Activated effector memory CD4-positive, alpha-beta T cell treated with Interleukin-2 at 50 U/mL for 16 hours (primary cell): ENCODE data around the gene DLGAP1.

Experiments
- DNase-seq: peaks from one replicate; pipeline ENCODE4 v3.0.0-alpha.2; 2020

The DLGAP1 gene

DNA sequence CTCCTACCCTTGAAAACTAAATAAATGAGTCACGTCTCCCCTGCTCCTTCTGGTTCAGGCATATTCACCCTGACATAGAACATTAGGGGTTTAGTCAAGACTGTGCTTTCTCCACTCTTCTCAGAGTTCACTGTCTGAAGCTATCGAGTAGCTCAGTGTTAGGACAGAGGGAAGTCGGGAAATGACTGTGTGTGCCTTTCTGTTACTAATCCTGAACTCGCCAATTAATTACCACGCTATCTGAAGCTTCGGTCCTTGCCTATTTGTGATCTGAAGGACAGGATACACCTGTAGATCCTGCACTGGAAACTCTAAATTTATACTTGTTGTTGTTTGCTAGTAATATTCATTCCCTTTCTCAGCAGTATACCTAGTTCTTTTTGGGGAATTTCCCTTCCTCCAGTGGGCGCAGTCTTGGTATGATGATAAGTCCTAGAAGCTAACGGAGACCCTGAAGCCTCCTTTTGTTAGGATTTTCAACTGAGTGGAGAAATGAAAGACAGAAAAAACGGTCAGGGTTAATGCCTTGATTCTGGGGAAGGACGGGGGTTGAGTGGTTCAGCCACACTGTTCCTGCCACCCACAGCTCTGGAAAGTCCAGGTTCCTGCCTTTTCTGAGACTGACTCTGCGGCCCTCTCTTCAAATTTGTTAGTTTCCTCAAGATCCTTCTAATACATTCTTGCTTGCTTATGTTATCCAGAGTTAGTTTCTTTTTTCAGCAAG, 218.0 kb downstream of the DLGAP1 start:
- no peak for DNase-seq

DNA sequence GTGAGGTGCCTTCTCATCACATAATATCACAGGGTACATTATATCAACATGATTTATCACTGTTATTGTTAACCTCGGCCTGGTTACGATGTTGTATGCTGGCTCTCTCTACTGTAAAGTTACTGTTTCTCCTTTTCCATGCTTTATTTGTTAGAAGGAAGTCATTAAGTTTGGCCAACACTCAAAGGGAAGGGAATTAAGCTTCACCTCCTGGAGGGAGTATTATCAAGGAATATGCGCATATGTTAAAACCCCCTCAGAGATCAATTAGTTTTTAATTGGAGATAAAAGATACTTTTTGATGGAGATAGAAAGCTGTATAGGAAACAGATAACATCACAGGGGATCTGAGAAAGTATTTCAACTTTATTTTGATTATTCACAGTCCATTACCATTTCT, 221.6 kb downstream of the DLGAP1 start:
- DNase-seq: no peak

DNA sequence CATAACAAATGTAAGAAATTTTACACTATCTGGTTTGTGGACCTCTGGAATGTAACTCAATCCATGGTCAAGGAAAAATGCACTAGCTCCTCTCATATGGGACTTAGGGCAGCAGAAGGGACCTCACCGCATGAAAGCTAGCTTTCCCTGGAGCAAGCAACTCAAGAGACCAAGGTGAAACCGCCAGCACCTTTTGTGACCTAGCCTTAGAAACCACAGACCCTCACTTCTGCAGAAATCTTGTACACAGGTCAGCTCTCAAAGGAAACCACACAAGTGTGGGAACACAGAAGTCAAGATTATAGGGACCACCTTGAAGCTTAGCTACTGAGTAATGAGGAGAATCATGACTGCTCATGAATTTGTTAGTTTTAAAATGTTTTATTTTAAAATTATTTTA, 222.5 kb downstream of the DLGAP1 start:
- DNase-seq: no peak

DNA sequence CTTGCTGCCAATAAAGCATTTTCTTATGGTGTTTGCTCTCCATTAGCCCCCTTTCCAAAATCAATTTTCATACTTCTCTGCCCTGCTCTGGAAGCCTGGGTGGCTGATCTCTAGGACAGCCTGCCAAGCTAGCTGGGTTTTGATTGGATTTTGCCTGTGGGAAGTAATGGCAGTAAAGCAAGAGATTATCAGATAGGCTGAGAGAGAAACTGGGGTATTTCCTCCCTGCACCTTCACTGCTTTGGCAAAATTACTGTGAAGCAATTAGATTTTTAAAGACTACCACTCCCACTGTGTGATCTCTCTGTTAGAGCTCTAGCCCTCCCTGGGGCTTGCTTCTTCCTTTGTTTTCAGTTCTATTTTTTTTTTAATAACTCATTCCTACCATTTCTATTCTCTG, 223.8 kb downstream of the DLGAP1 start:
- DNase-seq: no peak

DNA sequence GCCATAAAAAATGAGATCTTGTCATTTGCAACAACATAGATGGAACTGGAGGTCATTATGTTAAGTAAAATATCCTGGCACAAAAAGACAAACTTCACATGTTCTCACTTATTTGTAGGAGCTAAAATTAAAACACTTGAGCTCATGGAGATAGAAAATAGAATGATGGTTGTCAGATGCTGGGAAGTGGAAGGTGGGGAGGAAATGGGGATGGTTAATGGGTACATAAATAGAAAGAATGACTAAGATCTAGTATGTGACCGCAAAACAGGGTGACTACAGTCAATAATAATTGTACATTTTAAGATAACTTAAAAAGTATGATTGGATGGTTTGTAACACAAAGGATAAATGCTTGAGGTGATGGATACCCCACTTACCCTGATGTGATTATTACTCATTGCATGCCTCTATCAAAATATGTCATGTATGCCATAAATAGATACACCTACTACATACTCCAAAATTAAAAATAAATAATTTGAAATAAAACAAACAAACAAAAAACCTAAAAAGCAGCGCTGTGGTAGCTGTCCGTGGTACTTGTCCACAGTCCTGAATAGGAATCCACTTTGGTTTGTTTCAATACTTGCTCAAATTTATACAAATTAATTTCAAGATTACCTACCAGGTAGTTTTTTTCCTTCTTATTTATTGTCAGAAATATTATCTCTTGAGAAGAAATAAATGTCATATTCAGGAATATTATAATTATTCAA, 224.5 kb downstream of the DLGAP1 start:
- DNase-seq: no peak

DNA sequence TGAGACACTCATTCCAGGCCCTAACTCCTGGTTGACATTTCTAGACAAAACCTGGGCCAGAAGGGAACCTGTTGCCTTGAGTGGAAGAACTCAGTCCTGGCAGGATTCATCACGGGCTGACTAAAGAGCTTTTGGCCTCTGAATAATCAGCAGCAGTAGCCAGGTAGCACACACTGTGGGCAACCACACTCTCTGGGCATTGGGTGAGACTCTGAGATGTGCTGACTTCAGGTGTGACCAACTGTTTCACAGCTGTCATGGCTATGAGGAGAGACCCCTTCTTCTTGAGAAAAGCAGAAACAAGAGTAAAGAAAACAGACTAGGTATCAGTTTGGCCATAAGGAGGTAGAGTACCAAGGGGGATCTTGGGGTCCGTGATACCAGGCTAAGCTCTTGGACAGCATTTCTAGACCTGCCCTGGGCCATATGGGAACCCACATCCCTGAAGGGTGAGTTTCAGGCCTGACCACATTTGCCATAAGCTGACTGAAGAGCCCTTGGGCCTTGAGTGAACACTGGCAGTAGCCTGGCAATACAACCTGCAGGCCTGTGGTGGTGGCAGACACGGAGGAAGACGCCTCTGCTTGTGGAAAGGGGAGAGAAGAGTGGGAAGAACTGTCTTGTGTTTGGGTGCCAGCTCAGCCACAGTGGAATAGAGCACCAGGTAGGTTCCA, 230.9 kb downstream of the DLGAP1 start:
- DNase-seq: no peak

DNA sequence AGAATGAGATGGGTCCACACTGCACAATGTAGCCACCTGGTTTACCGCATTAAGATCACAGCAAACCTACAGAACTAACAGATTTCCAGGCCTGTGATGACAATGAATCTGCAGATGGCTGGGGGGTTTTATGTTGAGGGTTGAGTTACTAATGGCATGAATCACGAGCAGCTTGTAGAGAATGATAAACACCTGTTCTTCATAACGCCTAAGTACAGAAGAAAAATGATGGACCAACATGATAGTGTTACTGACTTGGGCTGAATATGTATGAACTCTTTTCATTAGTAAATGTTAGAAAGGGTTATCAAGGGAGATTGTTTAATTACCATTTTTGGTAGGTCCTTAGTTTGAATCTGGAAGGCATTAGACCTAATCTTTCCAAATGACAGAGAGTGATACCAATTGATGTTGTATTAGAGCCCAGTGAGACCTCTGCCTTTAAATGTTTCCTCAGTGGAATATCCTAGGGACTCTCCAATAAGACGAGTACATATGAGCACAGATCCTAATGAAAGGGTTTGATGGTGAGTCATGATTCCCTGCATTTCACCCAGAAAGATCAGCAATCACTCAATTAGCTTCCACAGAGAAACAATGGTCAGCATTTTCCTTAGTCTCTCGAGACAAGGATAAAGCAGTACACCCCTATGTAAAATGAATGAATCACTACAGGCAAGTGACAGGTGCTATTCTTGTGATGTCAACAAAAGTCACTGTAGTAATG, 243.8 kb downstream of the DLGAP1 start:
- DNase-seq: no peak

DNA sequence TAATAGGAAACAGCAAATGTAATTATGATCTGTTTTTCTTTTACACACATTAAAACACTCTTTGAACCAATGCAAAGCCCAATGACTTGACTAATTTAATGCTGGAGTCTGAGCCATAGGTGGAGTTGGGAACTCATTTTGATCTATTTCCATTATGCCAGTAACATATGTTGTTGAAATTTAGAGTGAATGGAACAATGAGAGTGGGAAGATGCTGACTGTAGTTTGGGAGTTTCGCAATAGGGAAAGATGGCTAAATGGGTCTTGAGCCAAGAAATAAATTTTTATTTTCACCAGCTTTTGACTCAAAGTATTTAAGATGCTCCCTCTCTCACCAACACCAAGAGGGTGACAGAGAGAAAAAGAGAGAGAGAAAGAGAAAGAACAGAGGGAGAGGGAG, 246.7 kb downstream of the DLGAP1 start:
- DNase-seq: no peak

DNA sequence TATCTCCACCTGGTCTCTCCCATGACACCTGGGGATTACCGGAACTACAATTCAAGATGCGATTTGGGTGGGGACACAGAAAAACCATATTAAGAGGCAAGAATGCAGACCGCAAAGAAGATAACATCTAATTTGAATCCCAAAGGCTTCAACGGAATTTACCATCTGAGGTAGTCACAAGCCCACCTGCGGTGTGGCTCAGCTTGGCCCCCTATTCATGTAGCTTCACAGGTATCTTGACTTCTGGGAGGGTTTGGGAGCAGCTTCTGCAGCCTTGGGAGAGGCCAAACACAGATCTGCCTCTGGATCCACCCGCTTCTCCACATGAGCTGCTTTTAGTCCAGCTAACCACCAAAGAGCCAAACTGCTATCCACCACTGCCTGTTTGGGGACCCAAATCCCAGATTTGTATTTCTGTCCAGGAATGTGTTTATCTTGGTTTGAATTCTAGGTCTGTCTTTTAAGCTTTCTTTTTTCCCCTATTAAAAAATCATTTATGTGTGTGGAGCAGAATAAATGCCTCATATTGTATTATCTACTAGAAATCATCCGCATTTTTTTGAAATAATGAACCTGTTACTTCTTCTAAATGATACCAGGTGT, 247.6 kb downstream of the DLGAP1 start:
- no peak for DNase-seq

DNA sequence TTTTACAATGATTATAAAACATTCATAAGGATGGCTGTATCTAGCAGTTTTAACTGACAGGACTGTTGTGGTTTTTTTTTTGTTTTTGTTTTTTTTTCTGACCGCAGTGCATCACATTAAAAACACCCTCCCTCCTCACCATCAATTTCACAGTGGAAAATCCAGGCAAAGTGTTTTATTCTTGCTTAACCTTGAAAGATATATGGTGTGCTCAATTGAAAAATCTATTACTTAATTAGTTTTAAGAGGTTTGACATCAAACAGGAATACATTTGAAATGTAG, 250.7 kb downstream of the DLGAP1 start:
- DNase-seq: no peak

DNA sequence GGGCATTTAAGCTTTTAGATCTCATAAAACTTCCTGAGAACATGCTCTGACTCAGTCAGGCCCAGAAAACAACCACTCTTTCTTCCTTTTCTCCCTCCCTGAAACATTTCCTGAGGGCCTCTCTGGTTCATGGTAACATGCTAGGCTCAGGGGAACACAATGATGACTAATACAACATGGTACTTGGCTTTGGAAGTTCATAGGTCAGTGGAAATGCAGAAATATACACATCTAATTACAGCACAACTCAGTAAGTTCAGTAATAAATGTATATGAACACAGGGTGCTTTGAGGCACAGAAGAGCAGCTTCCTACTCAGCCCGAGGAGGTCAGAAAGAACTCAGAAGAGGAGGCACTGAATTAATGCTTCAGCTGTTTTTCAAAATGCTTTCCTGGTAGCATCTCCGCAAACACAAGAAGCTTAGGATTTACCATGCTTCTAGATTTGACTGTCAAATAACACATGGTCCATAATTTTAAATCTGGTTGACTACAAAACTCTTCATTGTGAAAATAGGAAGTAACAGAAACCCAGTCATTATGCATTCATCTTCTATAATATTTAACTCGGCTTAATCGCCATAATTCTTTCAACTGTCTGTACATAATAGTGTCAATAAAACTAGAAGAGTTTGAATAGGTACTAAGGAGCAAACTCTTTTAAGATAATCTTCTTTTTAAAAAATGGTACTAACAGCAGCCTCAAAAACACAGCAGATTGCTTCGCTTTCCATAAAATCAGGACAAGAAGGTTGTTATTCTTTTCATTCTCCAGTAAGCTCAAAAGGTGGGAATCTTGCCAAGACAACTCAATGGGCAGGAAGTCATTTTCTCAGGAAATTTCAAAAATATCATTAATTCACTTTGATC, 251.3 kb downstream of the DLGAP1 start:
- no peak for DNase-seq

DNA sequence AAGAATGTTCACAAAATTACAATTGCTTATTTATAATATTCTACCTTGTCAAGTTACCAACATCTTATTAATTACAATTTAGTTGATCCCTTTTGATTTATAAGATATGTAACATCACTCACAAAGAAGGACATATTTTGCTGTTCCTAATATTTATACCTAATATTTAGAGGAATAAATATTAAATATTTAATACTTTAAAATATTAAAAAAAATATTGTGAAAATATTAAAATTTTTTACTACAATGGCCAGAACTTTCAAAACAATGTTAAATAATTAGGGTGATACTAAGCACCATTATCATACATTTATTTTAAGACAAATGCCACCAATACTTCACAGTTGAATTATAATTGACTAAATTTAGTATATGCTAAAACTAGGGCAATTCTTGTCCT, 254.7 kb downstream of the DLGAP1 start:
- no peak for DNase-seq

DNA sequence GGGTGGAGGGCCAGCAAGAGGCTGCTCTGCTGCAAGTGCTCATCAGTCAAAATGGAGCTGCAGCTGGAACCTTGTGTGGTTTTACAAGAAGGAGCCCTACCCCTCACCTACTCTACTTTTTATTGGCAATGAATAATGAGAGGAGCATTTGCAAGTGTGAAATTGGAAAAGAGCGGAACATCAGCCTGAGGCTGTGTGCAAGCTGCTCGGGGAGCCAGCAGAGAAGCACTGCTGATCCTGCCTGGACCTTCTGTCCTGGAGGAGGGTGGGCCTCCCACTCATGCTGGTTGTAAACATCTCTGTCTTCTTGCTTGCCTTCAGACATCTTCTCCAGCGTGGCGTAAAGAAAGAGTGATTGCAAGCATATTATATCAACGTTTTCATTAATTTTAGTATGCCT, 256.2 kb downstream of the DLGAP1 start:
- DNase-seq: no peak

DNA sequence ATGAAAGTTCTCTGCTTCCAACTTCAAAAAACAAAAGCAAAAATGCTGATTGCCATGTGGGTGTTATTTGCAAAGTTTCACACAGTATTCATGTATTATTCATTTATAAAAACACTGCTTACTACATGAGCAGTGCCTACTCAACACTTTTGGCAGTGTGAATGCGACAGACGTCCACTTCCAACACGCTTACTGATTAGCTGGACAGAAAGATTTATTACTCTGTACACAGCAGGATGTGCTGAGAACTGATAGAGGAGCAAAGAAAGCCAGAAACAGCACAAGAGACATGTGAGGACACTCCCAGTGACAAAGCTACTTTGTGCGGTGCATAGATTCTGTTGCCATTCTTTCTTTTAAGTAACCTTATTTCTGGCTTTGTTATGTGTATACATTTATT, 258.8 kb downstream of the DLGAP1 start:
- DNase-seq: no peak

DNA sequence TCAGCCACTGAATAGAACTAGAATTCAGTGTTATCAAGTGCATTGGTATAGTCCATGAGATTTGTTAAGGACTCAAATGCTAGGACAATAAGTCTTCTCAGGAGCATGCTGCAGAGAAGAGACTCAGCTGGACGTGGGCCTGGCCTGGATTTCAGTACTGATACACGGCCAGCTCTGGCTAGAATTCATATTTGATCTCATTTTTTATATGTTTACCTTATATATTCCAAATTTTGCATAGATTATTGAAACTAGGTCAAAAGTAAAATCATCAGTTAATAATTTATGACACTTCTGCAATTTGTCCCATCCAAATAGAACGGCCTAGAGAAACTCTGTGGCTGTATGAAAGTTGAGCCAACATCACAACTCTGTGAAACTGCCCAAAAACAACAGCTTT, 262.0 kb downstream of the DLGAP1 start:
- no peak for DNase-seq

DNA sequence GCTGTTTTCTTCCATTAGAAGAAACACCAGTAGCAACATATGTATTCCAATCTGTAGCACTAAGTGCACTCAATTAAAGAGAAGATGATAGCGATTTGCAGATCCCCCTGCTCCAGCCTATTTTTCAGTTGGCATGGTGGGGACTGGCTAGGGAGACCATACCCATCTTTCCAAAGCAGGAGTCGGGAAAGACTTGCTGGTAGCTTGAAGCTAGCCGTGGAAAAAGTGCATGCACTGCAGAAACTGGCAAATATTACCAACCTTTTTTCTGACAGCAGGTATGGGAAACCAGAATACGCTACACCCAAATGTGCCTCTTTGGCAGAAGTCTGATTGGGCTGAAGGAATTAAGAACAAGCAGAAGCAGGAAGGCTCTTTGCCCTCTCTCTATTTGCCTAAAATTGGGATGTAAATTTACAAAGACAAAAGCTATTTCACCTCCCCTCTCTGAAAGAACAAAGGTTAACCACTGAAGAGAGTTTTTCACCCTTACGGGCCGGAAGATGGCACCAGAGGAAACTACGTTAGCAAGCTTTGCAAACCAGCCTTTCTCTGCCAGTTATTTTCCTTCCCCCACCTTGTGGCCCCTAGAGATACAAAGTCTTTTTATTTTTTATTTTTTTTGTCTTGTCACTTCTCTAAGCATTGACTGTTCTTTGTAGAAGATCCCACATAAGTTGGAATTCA, 273.1 kb downstream of the DLGAP1 start:
- no peak for DNase-seq

DNA sequence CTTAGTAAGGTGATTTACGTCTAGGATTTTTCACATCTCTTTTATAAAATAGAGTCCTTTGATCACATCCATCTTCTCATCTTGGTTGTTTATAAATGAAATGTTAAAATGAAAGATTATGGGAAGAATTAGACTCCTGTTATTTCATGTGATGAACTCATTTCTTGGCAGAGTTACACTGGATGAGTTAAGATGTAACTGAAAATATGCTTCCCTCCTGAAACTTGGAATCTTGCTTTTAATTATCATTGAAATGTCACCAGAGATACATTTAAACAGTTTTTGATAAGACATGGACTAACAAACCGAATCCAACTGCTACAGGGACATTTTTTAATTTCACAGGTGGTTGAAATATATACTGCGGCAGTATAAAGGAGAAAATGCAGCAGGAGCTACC, 274.0 kb downstream of the DLGAP1 start:
- no peak for DNase-seq

DNA sequence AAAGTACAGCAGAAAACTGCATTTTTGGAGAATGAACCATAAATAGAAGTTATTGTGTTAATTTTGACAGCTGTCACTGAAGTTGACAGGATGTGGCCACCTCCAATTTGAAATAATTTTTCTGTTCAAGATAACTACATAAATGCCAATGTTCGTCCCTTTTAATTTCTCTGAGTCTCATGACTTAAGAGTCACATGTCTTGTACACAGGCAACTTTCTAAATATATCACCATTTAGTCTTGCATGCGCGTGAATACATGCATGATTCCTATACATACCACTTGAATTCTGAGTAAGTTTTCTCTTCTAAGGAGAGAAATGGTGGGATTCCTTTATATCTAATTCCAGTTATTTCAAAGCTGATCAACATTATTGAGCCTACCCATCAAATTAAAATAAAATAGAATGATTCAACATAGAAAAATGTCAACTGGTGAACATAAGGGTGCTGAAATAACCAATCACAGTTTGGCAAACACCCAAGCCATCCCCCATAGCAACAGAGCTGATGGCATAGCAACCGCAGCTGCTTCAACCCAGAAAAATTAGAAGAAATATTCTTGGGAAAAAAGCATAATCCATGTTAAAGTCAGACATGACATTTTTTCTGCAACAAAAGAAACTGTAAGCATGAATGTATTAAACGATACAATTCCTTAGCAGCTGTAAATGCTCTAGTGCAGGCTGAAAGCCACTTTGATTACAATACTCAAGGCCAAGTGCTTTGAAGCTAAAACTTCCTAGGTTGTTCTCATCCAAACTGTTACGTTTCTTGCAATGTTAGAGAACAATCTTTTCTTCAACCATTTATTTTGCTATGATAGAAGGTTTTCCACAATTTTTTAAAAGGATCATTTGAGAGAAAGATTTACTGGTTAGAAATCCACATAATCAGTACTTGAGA, 282.7 kb downstream of the DLGAP1 start:
- DNase-seq: no peak

DNA sequence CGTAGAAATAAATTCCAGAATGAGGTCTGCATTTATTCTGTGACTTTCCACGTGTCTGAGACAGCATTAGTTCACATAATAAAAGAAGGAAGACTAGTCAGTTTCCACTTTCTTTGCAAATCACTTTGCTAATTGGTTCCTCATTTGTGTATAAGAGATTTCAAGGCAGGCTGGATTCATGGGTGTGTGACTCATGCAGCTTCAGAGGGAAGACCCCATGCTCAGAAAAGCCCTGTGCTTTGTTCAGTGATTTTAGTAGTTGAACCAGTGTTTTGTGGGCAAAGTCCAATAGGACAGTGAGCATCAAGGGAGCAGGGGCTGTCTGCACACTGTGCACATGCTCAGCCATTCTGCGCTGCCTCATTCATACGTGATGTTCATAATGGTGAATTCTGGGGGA, 297.8 kb downstream of the DLGAP1 start:
- DNase-seq: no peak

DNA sequence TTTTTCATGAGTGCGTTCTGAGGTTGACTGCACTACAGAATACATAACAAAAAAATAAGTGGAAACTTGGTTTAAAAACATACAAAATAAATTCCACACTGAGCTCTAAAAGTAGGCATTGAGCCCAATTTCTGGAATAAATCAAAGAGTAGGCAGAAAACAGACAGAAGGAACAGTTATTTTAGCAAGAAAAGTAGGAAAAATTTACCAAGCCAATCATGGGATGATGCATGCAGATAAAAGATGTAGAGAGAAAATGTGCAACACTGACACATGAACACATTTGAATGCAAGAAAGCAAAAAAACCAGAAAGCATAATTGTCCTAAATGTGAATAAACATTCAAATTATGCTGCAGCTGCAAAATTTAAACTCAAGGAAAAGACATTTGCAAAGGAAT, 308.3 kb downstream of the DLGAP1 start:
- no peak for DNase-seq

DNA sequence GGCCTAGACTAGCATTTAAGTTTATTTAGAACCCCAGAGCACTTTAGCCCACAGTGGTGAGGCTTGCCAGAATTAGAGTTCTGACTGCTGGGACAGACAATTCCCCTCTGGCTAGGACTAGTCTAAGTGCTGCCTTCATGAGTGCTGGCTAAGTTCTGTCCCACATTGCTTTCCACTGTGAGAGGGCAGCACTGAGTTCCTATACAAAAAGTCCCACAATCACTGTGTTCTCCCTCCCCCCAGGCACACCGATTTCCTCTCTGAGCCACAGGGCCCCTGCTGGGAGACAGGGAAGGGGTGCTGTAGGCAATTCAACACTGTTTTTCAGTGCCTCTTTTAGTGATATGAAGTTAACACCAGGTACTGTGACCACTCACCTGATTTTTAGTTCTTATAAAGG, 310.9 kb downstream of the DLGAP1 start:
- DNase-seq: no peak
